Suppressor macrophage (primary cell): ENCODE measurements around the gene PDGFC.
"Not testable (repeated sequence)": the region's sequence is repeated elsewhere in the genome, so short reads cannot be mapped to it uniquely, and the experiment has no call there.

ENCODE experiments used
- DNase-seq, 4 experiments: peaks; one replicate each; pipeline ENCODE4 v3.0.0-alpha.2; 2020 to 2022

The PDGFC gene

GRCh38 chr4:156949373-156949814 is 22.2 kb downstream of the PDGFC start:
- no peak for DNase-seq

- no peak for DNase-seq
These were observed 22.9 kb downstream of the PDGFC start for GRCh38 chr4:156948738-156949137.

- no peak for DNase-seq
These were observed 23.5 kb downstream of the PDGFC start for GRCh38 chr4:156948133-156948532.

- peak; percentile 51 to 79 (median 63) for DNase-seq
These were observed 24.8 kb downstream of the PDGFC start for GRCh38 chr4:156946516-156947424.

- peak in 1 of 4 experiments; percentile 7 for DNase-seq
These were observed 26.1 kb downstream of the PDGFC start for GRCh38 chr4:156945532-156945931.

DNA sequence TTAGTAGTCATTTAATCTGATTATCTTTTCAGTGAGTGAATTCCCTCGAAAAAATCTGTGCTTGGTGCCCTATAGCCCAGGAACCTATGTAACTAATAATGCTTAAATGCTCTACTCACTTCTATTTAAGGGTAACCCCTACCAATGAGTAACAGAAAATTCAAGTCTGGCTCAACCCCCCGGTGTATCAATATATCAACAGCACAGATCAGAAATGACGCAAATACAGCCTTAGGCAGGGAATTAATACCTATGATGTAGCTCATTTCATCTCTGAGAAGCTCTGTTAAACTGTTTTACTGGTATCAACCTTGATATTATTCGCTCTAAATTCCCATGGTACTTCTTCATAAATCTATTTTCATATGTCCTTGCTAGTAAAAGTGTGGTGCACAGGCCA is 28.6 kb downstream of the PDGFC start:
- no peak for DNase-seq

GRCh38 chr4:156941940-156942548 is 29.6 kb downstream of the PDGFC start:
- DNase-seq, result no peak

GRCh38 chr4:156939801-156940200 is 31.8 kb downstream of the PDGFC start:
- peak; percentile 5 to 80 (median 43) for DNase-seq

DNA sequence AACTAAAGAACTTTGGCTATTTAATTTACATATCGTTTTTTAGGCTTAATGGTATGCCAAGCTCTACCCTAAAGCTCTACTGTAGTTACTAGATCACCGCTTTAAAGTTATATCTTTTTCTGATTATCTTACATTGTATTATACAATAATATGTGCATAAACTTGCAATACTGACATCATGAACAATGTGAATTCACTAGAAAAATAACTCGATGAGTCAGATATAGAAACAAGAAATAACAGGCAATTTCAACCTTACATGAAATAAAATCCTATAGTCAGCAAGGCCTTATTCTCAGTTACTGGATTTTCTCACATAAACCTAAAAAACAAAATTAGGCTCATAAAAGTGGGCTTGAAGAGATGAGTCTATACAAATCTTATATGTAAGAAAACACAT is 32.5 kb downstream of the PDGFC start:
- peak in 2 of 4 experiments; percentile 9 to 25 for DNase-seq

- no peak for DNase-seq
These were observed 37.4 kb downstream of the PDGFC start for GRCh38 chr4:156934259-156934635.

DNA sequence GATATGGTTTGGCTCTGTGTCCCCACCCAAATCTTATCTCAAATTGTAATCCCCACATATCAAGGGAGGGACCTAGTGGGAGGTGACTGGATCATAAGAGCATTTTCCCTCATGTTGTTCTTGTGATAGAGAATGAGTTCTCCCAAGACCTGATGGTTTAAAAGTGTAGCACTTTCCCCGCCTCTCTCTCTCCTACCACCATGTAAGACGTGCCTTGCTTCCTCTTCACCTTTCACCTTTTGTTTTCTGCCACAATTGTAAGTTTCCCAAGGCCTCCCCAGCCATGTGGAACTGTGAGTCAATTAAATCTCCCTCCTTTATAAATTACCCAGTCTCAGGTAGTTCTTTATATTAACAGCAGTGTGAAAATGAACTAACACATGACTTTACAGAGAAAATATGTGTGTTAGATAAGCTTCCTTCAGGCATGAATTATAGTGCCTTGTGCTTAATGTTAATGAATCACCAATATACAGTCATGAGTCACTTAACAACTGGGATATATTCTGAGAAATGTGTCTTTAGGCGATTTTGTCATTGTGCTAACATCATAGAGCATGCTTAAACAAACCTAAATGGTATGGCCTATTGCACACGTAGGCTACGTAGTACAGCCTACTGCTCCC is 37.9 kb downstream of the PDGFC start:
- DNase-seq, result no peak

DNA sequence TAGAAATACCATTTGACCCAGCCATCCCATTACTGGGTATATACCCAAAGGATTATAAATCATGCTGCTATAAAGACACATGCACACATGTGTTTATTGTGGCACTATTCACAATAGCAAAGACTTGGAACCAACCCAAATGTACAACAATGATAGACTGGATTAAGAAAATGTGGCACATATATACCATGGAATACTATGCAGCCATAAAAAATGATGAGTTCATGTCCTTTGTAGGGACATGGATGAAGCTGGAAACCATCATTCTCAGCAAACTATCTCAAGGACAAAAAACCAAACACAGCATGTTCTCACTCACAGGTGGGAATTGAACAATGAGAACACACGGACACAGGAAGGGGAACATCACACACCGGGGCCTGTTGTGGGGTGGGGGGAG is 39.2 kb downstream of the PDGFC start:
- not testable (repeated sequence) for DNase-seq

DNA sequence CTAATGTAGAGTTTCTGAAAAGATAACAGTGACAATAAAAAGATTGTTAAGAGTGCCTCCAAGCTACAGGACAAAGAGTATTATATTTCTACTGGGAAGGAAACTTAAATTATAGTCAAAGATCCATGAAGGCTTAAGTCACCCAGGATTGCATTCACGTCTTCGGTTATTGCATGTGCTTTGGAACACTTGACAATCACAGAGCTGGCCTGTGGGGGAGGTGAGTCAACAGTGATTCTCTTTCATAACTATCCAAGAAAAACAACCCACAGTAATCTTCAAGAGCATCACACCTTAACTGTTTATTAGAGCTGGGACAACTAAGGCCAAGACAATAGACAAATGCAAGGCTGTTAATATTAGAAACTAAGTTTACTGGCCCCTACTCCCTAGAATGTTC is 40.3 kb downstream of the PDGFC start:
- DNase-seq, result peak; percentile 4 to 44 (median 38)

- no peak for DNase-seq
These were observed 42.1 kb downstream of the PDGFC start for GRCh38 chr4:156929386-156930105.

DNA sequence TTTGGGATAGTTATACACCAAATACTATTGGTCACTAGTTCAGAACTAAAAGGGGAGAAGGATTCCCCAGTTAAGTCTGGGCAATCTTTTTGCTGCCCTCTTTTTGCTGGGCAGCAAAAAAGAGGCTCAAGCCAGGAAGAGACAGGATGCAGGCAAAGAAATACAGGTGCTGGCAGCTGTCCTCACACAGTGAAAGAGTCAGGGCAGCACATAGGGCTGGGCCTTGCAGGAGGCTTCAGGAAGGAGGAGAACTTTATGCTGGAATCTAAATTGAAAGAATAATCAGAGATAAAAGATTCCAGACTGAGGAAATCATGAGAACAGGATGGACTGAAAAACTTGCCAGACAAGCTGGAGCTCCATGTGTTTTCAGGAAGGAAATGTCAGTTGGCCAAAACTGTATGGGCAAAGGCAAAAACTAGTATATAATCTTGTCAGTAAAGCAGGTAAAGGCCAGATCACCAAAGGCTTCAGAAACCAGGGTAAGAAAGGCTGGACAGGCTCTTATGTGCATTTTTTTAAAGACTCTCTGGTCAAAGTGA is 46.8 kb downstream of the PDGFC start:
- no peak for DNase-seq

DNA sequence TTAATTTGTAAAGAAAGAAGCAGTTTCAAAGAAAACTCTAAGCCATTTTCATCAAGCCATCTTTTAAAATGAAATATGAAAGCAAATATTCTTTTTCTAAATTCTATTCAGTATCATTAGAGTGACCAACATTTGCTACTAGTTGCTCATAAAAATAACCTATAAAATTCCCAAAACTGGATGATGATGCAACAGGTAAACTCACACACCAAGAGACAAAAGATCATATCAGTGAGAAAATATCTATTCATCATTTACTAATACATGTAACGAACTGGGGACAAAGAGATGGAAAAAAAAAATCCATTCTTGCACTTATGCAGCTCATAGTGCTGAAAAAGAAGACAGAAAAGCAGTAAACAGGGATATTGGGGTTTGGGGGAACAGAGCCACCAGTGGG is 48.1 kb downstream of the PDGFC start:
- DNase-seq, result no peak

- DNase-seq, result peak in 1 of 4 experiments; percentile 39
These were observed 56.4 kb downstream of the PDGFC start for GRCh38 chr4:156915221-156915620.

DNA sequence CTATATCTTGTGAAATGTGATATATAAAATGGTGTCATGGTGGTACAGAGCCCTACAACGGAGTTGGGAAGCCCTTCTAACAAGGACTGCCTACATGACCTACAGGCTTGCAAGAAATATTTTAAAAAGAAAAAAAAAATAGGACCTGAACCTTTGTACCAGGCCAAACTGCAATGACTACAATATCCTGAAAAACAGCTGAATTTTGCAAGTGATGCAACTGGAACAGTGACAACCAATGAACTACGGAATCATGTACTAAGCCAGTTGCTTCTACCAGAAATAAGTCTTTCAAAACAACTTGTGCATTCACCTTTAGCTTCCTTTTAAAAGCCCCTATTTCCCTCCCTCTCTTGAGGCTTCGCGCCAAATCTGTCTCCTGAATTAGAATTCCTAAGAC is 58.4 kb downstream of the PDGFC start:
- DNase-seq, result no peak

GRCh38 chr4:156909010-156909409 is 62.6 kb downstream of the PDGFC start:
- no peak for DNase-seq

DNA sequence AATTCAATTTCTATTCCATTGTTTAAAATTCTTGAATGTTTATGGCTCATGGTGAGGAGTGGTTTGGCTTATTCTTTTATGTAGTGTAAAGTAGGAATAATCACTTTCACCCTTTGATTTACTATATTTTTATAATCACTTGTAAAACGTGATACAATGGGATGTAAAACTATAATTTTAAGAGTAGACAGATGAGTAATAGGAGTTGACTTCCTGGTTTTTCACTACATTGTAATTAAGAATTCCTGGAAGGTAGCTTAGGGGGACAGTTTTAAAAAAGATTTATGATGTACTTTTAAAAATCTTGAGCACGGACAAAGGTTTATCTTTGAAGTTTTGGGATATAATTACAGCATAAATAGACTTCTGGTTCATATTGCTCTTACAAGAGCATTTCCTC is 65.3 kb downstream of the PDGFC start:
- no peak for DNase-seq

DNA sequence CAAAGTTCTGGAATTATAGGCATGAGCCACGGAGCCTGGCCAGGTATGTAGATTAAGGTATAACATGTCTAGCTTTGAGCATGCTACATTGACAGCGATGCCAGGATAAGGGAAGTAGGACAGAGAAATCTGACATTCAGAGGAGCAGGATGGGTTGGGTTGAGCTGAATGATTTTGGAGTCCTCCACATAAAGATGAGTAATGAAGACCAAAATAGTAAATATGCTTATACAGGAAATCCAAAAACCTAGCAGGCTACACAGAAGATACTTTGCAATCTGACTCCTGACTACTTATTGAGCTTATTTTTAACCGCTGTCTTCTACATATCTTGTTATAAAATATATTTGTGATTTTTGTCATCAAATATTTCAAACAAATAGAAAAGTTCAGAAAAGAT is 69.7 kb downstream of the PDGFC start:
- peak; percentile 20 to 59 (median 40) for DNase-seq

- DNase-seq, result peak; percentile 55 to 89 (median 71)
These were observed 73.1 kb downstream of the PDGFC start for GRCh38 chr4:156898373-156899117.
